Suppressor macrophage treated with lipopolysaccharide for 1 hour (primary cell): ENCODE measurements around the gene CPNE8.
"Not testable (repeated sequence)": the region's sequence is repeated elsewhere in the genome, so short reads cannot be mapped to it uniquely, and the experiment has no call there.

ENCODE experiments used
- DNase-seq, 3 donors: peaks; one replicate each; pipeline ENCODE4 v3.0.0-alpha.2; 2020 to 2022

CPNE8 gene

DNA sequence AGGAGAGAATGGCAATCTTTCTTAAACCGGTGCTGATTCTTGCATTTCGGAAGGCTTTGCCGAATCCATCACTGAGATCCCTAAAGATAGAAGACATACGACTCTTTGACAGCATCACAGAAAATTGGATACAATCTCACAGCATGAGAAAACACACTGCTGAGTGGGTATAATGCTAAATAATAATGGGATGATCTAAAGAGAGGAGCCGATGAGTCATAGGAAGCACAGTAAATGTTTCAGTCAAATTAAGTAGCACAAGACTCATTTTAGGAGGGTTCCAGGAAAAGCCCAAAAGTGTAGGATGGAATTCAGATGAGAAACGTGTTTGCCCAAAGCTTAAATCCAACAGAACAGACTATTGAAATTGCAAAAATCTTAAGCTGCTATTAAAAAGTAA lies 81.7 kb downstream of the CPNE8 start:
- DNase-seq = peak; percentile 27 to 68 (median 44)

DNA sequence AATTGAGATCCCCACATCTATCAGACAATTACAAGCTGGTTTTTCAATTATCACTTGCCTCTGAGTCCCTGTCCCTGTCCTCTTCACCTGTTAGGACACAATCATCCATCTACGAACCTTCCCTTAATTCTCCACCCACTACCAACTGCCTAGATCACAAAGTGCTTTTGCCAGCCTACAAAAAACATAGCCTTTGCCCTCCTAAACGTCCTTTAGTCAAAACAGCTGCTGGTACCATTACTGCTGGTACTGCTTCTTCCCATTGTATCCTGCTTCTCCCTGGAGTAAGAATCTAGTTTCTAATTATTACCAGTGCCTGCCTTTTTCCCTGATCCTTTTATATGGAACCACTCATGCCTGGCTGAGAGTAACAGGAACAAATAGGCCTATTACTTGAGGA lies 82.1 kb downstream of the CPNE8 start:
- DNase-seq = no peak

DNA sequence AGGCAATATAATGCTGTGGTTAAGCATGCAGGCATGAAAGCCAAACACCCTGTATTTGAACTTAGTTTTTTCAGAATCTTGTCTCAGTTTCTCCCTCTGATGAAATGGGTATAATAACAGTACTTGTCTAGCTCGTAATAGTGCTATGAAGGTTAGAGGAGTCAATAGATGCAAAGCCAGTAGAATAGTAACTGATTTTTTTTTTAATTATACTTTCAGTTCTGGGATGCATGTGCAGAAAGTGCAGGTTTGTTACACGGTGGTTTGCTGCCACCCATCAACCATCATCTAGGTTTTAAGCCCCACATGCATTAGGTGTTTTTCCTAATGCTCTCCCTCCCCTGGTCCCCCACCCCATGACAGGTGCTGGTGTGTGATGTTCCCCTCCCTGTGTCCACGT lies 87.4 kb downstream of the CPNE8 start:
- no peak for DNase-seq

DNA sequence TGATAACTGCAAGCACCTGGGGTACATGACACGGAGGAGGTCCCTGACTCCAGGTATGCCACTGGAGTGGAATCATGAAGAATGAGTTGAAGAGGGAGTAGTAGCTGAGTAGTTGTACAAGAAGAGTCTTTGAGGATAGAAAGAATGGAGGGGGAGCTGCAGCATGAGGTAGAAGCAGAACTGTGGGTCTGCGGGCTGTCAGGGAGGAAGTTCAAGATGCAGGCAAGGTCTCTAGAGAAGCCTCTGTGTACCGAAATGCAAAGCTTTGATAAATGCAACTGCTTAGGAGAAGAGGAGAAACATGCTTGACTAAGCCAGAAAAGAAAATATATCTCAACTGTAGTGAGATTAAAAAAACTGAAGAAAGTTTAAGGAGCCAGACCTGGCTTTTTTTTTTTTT lies 91.5 kb downstream of the CPNE8 start:
- no peak for DNase-seq

DNA sequence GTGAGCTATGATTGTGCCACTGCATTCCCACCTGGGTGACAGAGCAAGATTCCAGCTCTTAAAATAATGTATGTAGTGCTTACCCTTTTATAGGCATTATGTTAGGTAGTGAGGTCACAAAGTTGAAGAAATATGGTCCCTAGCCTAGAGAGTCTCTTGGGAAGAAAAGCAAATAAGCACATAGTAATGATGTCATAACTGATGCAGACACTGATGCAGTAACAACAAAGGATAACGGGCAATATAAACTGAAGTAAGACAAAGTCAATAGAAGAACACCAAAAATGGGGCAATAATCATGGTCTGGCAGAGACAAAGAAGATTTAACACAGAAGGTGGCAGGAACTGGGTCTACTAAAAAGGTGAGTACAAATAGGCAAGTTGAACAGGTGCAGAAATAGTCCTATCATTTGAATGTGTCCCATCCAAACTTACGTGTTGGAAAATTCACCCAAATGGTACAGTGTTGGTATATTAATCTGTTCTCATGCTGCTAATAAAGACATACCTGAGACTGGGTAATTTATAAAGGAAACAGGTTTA lies 93.5 kb downstream of the CPNE8 start:
- no peak for DNase-seq

DNA sequence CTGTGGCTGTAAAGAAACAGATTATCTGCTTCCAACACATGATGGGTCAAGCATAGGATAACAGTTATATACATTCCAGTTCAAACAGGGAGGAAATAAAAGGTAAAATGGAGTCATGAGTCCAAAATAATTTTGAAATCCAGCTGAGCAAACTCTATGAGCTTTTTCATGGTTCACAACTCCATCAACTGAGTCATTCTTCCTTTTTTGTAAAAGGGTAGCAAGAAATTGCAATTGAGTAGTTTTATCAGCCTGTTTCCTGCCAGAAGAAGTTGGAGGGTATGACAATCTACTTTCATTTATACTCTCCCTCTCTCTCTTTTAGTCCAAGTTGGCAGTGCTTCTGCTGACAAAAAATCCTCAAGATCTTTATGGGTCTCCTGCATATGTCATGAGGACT lies 95.6 kb downstream of the CPNE8 start:
- DNase-seq = peak in 2 of 3 donors; percentile 51 to 64

DNA sequence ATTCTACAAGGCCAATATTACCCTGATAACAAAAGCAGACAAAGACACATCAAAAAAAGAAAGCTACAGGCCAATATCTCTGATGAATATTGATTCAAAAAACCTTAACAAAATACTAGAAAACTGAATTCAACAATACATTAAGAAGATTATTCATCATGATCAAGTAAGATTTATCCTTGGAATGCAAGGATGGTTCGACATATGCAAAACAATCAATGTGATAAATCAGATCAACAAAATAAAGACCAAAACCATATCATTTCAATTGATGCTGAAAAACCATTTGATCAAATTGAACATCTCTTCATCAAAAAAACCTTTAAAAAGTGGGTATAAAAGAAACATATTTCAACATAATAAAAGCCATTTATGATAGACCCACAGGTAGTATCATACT lies 117.3 kb downstream of the CPNE8 start:
- no peak for DNase-seq

DNA sequence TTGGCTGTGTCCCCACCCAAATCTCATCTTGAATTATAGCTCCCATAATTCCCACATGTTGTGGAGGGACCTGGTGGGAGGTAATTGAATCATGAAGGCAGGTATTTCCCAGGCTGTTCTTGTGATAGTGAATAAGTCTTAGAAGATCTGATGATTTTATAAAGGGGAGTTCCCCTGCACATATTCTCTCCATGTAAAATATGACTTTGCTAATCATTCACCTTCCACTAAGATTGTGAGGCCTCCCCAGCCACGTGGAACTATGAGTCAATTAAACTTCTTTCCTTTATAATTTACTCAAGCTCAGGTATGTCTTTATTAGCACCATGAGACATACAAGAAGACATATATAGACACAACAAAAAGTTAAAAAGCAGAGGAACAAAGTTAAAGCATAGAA lies 120.0 kb downstream of the CPNE8 start:
- no peak for DNase-seq

DNA sequence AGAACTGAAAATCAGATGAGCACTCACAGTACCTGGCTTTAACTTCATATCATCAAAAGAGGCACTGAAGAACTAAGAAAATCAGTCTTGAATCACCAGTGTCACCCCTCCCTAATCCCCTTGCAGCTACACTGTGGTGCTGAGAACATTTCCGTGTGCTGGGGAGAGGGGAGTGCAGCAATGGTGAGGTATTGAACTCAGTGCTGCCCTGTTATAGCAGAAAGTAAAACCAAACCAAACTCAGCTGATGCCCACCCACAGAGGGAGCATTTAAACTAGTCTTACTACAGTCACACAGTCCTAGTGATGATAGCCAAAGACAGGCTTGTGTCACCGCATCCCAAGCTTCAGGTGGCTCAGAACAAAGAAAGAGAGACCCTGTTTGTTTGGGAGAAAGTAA lies 122.1 kb downstream of the CPNE8 start:
- no peak for DNase-seq

DNA sequence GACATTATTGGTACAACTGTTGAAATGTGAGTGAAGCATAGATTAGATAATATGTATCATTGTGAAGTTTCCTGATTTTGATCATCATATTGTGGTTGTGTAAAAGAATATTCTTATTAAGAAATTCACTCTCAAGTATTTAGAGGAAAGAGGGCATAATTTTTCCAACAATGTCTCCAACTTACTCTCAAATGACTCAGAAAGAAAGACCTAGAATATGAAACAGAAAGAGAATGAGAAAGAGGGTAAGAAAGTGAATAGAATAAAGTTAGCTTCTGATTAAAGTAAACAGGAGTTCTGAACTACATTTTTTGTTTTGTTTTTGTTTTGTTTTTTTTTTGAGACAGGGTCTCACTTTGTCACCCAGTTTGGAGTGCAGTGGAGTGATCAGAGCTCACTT lies 123.0 kb downstream of the CPNE8 start:
- peak in 2 of 3 donors; percentile 34 to 62 for DNase-seq

DNA sequence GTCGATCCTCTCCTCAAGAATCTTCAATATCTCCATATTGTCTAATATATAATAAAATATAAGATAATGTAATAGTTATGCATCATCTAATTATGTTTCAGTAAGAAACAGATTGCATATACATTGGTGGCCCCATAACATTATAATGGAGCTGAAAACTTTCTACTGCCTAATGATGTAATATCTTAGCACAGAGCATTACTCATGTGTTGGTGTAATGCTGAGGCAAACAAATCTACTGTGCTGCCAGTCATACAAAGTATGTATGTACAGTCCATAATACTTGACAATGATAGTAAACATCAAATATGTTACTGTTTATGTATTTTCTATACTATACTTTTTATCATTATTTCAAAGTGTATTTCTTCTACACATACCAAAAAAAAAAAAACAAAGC lies 128.7 kb downstream of the CPNE8 start:
- peak; percentile 41 to 70 (median 63) for DNase-seq

DNA sequence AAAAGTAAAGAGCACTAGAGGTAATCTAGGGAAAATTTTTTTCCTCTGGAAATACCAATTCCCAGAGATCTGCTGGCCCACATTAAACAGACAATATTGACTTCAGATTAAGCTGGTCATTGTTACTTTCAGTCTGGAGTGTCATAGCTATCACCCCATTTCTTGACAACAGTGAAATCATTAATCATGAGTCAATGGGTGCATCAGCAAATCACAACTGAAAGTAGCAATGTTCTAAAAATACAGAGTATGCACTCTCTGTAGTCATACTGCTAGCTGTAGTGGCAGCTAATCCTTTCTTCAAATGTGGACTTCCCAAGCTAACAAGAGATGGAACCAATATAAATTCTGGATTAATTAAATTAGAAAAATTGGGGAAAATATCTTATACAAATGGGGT lies 129.9 kb downstream of the CPNE8 start:
- peak; percentile 47 to 87 (median 56) for DNase-seq

DNA sequence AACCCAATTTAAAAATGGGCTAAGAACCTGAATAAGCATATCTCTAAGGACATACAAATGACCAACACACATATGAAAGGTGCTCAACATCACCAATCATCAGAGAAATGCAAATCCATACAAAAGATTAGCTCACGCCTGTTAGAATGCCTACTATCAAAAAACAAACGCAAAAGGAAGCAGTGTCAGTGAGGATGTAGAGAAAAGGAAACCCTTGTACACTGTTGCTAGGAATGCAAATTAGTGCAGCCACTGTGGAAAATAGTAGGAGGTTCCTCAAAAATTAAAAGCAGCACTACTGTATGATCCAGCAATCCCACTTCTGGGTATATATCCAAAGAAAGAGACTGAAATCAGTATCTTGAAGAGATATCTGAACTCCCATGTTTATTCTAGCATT lies 133.0 kb downstream of the CPNE8 start:
- DNase-seq = peak; percentile 30 to 58 (median 48)

DNA sequence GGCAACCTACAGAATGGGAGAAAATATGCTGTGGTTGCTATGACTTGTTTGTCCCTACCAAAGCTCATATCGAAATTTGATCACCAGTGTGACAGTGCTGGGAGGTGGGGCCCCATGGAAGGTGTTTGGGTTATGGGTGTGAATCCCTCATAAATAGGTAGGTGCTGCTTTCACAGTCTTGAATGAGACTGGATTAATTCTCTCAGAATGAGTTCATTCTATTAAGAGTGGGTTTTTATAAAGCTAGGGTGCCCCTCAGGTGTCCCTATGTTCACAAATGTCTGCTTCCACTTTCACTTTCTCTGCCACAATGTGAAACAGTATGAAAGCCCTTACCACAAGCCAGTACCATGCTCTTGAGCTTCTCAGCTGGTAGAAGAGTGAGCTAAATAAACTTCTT lies 133.5 kb downstream of the CPNE8 start:
- peak in 2 of 3 donors; percentile 27 to 32 for DNase-seq

DNA sequence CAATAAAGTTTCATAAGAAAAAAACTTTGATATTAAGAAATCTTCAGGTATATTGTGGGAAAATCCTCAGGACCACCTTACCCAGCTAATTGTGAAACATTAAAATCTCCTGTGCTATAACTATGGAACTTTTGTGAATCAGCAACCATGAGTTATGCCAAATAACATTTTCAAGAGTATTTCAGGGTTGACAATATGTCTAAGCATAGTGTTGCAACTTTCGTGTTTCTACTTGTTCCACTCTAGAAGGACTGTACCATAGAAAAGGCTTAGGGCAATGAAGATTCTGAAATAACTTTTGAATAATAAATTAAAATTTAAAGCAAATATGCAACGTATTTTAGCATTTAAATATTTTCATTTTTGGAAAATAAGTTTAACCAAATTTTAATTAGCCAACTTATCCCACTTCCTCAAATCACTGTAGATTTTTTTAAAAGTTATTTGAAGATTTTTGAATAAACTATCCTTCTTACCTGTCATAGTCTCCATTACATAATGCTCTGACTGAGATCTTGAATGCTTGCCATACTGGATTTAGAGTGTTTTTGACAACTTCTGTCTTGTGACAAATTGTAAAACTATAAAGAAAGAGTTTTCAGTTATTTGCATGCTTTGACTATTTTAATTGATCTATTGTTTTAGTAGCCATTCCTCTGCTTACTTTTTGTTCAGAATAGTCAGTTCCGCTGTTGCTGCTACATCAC lies 143.6 kb downstream of the CPNE8 start:
- DNase-seq = peak in 1 of 3 donors; percentile 18

DNA sequence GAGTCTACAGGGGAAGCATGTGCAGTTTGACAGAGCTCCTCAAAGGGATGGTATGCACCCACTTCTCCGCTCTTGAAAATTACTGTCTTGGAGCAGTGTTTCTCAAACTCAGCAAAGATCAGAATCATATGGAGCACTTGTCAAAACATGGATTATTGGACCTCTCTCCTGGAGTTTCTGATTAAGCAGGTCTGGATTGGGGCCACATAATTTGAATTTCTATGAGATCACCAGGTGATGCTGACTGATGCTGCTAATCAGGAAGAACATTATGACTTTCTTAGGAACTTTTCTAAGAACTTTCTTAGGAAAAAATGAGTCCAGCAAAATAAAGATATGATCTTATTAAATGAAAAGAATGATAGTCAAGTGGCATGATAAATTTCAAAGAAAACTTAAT lies 144.3 kb downstream of the CPNE8 start:
- no peak for DNase-seq

DNA sequence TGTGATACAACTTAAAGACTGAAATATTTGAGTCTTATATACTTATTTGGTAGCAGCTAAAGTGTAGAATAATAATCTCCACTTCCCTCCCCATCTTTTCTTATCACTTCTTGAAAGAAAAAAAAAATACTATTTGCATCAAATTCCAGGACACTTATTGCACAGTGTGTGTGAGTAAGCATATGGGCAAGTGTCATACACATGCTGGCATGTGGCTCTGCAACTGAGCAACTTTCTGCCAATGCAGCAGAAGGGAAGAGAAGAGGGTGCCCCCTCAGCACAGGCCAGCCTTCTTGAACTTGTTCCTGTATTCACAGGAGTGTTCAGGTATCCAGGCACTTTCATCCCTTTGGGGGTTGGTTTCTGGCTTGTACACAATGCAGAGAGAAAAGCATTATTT lies 145.8 kb downstream of the CPNE8 start:
- no peak for DNase-seq

DNA sequence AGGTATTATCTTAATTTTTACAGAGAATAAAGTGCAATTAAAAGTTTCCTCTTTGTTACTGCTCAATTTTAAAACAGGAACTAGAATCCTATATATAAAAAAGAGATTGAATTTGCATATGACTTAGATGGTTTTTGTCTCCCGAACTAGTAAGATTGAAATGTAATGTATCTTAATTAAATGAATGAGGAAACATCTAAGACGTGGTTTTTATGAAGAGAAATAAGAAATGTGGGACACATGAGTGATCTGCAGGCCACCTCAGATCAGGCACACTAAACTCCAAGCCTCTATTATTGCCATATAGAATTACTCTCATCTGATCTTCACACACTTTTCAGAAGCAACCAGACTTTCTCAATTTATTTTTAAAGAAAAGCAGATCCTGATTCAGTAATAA lies 158.6 kb downstream of the CPNE8 start:
- no peak for DNase-seq

DNA sequence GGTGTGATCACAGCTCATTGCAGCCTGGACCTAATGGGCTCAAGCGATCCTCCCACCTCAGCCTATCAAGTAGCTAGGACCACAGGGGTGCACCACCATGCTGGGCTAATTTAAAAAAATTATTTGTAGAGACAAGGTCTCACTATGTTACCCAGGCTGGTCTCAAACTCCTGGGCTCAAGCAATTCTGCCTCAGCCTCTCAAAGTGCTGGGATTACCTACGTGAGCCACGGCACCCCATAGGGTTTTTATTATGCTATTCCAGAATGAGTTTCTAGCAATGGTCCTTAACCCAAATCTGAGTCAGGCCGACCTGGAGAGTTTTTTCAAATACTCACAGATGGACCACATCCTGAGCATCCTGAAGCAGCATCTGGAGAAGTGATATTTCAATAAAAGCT lies 159.8 kb downstream of the CPNE8 start:
- DNase-seq = no peak

DNA sequence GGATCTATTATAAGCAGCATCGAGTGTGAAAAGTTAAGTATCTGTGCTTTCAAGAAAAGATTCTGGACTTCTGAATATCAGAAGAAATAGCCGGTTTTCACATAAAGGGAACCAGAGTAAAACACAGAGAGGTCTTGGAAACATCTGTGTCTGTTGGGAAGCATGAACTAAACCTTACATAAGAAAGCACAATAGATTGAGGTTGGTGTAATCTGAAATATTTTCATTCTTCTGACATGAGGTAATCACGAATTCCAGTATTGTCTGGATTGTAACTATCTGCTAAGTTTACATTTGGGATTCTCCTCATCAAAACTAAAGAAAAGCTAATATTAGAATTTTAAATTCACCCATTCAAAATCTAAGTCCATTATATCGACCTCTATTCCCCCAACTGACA lies 161.3 kb downstream of the CPNE8 start:
- DNase-seq = no peak

DNA sequence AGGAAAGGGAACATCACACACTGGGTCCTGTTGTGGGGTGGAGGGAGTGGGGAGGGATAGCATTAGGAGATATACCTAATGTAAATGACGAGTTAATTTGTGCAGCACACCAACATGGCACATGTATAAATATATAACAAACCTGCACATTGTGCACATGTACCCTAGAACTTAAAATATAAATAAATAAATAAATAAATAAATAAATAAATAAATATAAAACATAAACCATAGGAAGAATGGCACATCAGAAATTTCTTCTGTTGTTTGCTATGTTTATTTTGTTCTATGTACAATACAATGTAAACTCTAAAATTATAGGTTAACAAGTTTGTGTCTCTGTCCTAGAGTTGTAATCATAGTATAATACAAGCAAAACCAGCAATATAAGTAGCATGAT lies 162.9 kb downstream of the CPNE8 start:
- not testable (repeated sequence) for DNase-seq

DNA sequence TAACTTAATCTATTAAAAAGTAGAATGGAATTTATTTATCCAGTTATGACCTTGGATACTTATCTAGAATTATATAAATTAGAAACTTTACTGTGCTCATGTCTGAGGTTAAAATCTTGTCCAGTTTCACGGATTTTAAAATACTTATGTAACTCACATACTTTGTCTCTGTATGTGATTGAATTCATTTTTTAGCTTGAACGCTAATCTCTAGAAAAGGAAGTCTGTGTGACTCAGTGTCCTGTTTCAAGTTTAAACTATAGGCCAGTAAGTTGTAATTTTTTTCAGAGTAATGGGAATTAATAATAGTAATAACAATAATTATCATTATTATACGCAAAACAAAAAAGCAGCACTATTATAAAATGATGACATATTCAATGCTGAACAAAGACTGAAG lies 168.6 kb downstream of the CPNE8 start:
- DNase-seq = no peak

DNA sequence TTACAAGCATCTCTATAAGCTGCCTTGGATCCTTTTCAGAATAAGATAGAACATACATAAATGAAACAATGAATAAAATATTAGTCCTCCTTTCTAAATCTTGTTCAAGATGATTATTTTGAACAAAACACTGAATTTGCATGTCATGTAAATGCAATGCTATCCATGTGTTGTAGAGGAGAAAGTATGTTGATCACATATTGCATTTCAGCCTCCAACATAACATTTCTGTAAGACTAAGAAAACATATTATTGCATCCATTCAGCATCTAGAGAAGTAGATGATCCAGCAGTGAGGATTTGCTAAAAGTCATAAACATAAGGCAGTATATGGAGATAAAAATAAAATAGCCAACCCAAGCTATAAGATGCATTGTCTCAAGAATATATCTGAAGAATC lies 172.6 kb downstream of the CPNE8 start:
- DNase-seq = no peak

DNA sequence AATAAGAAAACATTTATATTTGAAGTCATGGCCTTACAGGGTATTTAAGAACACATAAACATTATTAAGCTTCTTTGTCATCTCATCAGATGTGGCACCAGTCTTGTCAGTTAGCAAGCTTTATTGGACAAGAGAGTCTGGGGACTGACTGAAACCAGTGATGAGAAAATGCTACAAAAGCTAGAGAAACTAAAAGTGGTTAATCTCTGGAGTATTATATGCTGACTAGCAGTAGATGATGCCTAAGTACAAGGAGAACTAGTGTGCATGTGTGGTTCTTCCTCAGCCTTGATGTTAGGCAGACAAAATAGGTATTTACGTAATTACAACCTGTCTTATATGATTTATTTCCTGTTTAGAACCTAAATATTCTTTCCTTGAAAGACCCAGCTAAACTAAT lies 176.5 kb downstream of the CPNE8 start:
- DNase-seq = no peak

DNA sequence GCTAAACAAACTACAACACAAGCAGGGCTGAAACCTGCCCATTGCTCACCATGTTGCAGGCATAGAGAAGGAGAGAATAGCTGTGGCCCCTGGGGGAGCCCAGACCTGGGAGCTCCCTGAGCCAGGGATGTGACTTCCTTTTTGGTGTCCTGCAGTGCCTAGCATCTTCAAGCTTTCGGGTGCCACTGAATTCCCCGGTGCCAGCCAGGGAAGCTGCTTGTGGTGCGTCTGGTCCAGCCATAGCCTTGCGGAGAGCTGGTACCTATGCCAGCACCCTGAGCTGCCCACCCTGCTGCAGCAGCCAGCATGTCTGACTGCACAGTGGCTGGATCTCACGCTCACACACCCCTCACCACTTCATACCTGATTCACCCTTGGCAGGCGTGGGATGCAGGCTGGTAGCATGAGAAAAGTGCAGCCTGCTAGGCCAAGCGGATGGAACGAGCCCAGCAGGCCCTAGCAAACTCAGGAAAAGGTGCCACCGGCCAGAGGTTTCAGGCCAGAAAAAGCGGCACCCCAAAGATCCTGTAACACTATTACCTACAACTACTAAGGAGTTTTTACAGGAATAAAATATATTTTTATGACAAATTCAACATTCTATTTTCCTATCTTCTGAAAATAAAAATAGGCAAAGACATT lies 183.7 kb downstream of the CPNE8 start:
- DNase-seq = no peak
